ENCODE results near the gene SAYSD1.

The SAYSD1 gene

DNA sequence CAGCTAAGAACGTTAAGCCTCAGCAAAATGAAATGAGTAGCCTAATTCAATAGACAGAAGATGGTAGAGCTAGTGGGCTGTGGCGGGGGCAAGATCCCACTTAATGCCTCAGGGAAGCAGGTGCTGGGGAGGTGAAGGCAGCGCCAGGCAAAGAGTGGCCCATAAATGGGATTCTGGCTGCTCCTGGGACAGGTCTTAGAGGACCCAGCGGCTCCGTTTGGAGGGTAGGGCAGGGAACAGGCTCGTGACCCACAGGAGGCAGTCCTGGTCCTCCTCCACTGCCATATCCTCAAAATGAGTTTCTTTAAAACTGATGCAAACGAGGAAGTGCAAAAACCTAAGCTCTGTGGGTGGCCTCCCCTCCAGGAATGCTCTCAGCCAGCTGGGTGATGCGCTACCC, 32.7 kb downstream of the SAYSD1 start:
- H3K79me2 ChIP-seq (ENCODE audit: control insufficient read depth, low read length) = no peaks in the 10 kb centered on the region
- no peak overlapping the region for H3K4me3 ChIP-seq (ENCODE audit: low read length)
- no peak overlapping the region for H3K27ac ChIP-seq (ENCODE audit: low read depth, low read length)
- H3F3A ChIP-seq (ENCODE audit: control insufficient read depth, insufficient read depth) = no peaks in the 10 kb centered on the region
- H3K9me2 ChIP-seq (replicated peaks; ENCODE audit: control insufficient read depth, low read length) = no peaks in the 10 kb centered on the region
- no peak overlapping the region for H3K4me2 ChIP-seq (ENCODE audit: low read length)
- H3K4me1 ChIP-seq (ENCODE audit: control insufficient read depth, low read length) = no peaks in the 10 kb centered on the region
- H3K27me3 ChIP-seq (ENCODE audit: control insufficient read depth, low read length) = peaks cover 13% of the 10 kb centered on the region
- H3K36me3 ChIP-seq (ENCODE audit: control insufficient read depth, low read length) = no peaks in the 10 kb centered on the region
- no peaks in the 10 kb centered on the region for H3K9me3 ChIP-seq (ENCODE audit: control insufficient read depth, insufficient read depth, low read length)
- H4K20me1 ChIP-seq (ENCODE audit: control insufficient read depth, insufficient read depth, low read depth, low read length) = no peaks in the 10 kb centered on the region
- TF ChIP-seq, protein P1, sequence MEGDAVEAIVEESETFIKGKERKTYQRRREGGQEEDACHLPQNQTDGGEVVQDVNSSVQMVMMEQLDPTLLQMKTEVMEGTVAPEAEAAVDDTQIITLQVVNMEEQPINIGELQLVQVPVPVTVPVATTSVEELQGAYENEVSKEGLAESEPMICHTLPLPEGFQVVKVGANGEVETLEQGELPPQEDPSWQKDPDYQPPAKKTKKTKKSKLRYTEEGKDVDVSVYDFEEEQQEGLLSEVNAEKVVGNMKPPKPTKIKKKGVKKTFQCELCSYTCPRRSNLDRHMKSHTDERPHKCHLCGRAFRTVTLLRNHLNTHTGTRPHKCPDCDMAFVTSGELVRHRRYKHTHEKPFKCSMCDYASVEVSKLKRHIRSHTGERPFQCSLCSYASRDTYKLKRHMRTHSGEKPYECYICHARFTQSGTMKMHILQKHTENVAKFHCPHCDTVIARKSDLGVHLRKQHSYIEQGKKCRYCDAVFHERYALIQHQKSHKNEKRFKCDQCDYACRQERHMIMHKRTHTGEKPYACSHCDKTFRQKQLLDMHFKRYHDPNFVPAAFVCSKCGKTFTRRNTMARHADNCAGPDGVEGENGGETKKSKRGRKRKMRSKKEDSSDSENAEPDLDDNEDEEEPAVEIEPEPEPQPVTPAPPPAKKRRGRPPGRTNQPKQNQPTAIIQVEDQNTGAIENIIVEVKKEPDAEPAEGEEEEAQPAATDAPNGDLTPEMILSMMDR (IDR thresholded peaks at IDR 0.05; ENCODE audit: low read depth, low read length, poor library complexity, severe bottlenecking) = no peak
- TF ChIP-seq EZH2phosphoT487 (IDR thresholded peaks at IDR 0.05; ENCODE audit: borderline replicate concordance, low read length) = no peak

DNA sequence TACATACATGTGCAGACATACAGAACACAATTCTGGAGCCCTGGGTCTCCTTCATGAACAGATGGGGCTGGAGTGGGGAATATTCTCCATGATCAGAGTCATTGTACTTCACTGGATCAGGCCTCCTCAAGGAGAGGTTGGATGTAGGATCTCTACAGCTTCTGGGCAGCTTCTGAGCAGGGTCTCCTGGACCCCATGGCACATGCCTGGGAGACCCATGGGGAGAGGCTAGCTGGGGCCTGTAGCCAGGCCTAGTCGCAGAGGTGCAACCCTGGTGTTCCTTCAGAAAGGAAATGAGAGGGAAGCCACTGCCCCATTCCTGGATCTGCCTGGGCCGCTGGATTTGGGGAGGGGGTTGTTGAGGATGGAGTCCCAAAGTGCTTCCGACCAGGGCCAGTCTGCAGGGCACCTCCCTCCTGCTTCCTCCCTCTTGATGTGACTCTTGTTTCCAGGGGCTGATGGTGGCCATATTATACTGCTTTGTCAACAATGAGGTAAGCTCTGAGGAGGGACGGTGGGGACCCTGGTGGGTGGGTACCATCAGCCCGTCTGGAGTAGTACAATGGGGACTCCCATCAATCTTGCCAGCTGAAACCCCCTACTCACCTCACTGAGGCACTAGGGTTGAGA, 34.6 kb downstream of the SAYSD1 start:
- Histone ChIP-seq H3K27me3 (ENCODE audit: control insufficient read depth, low read length) (no peaks in the 10 kb centered on the region), H3K9me2 (replicated peaks; ENCODE audit: control insufficient read depth, low read length) (no peaks in the 10 kb centered on the region), H3F3A (ENCODE audit: control insufficient read depth, insufficient read depth) (no peaks in the 10 kb centered on the region), H3K79me2 (ENCODE audit: control insufficient read depth, low read length) (no peaks in the 10 kb centered on the region), H3K27ac (ENCODE audit: low read depth, low read length) (no peak overlapping the region), H3K4me2 (ENCODE audit: low read length) (no peak overlapping the region), H3K9me3 (ENCODE audit: control insufficient read depth, insufficient read depth, low read length) (no peaks in the 10 kb centered on the region), H3K4me1 (ENCODE audit: control insufficient read depth, low read length) (no peaks in the 10 kb centered on the region), H3K4me3 (ENCODE audit: low read length) (no peak overlapping the region), H3K36me3 (ENCODE audit: control insufficient read depth, low read length) (no peaks in the 10 kb centered on the region), H4K20me1 (ENCODE audit: control insufficient read depth, insufficient read depth, low read depth, low read length) (no peaks in the 10 kb centered on the region)
- TF ChIP-seq EZH2phosphoT487 (IDR thresholded peaks at IDR 0.05; ENCODE audit: borderline replicate concordance, low read length) = no peak
- TF ChIP-seq, protein P1 (IDR thresholded peaks at IDR 0.05; ENCODE audit: low read depth, low read length, poor library complexity, severe bottlenecking) = no peak

DNA sequence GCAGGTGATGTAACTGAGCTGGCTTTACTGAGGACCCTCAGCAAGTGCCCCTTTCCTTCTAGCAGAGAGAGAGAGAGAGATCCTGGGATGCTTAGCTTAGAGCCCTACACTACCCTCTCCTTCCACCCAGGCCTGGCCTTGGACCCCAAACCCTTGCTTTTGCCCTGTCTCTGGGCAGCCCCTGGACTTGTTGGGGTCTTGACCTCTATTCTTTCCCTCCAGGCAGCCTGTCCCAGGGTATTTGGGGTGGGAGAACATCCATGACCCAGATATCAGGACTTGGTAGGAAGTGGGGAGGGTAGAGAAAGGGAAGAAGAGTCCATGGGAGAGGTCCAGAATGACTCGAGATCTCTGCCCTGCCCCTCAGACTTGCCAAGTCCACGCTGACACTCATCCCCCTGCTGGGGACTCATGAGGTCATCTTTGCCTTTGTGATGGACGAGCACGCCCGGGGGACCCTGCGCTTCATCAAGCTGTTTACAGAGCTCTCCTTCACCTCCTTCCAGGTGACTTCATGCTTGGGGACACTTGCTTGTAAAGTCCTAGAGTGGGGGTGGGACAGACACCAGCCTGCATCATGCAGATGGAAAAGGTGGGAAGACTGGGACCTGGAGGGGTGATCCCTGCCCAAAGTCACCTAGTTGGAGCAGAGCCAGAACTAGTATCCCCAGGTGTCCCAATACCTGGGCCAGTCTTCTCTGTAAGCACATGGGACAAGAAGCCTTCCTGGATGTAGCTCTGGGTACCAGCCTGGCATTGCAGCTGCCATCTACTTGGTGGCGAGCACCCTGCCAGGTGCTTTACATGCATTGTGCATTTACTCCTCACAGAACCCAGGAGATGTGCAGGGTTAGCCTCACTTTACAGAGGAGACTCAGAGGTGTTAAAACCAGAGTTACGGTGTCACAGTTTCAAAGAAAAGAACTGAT, 35.5 kb downstream of the SAYSD1 start:
- Histone ChIP-seq H4K20me1 (ENCODE audit: control insufficient read depth, insufficient read depth, low read depth, low read length) (no peaks in the 10 kb centered on the region), H3K4me1 (ENCODE audit: control insufficient read depth, low read length) (no peaks in the 10 kb centered on the region), H3K4me3 (ENCODE audit: low read length) (no peak overlapping the region), H3K9me3 (ENCODE audit: control insufficient read depth, insufficient read depth, low read length) (no peaks in the 10 kb centered on the region), H3K79me2 (ENCODE audit: control insufficient read depth, low read length) (no peaks in the 10 kb centered on the region), H3K27me3 (ENCODE audit: control insufficient read depth, low read length) (no peaks in the 10 kb centered on the region), H3K4me2 (ENCODE audit: low read length) (no peak overlapping the region), H3K36me3 (ENCODE audit: control insufficient read depth, low read length) (no peaks in the 10 kb centered on the region), H3F3A (ENCODE audit: control insufficient read depth, insufficient read depth) (no peaks in the 10 kb centered on the region), H3K9me2 (replicated peaks; ENCODE audit: control insufficient read depth, low read length) (no peaks in the 10 kb centered on the region), H3K27ac (ENCODE audit: low read depth, low read length) (no peak overlapping the region)
- TF ChIP-seq EZH2phosphoT487 (IDR thresholded peaks at IDR 0.05; ENCODE audit: borderline replicate concordance, low read length) = no peak
- TF ChIP-seq, protein P1 (IDR thresholded peaks at IDR 0.05; ENCODE audit: low read depth, low read length, poor library complexity, severe bottlenecking) = no peak
